HG02884 (cell line): ENCODE results near the gene STAG1.
"Not testable (repeated sequence)": the region's sequence is repeated elsewhere in the genome, so short reads cannot be mapped to it uniquely, and the experiment has no call there.

ENCODE experiments used
- ATAC-seq: cut with Tn5 transposase; IDR thresholded peaks from one replicate; pipeline ENCODE4 v1.9.1; 2021; ENCODE audit warnings: mild to moderate bottlenecking, moderate library complexity; ENCODE audit not compliant: unreplicated experiment

Gene STAG1

GRCh38 chr3:136709775-136710174 lies 42.4 kb downstream of the STAG1 start:
- not testable (repeated sequence) for ATAC-seq

GRCh38 chr3:136708333-136708985 lies 43.7 kb downstream of the STAG1 start:
- ATAC-seq = no peak

DNA sequence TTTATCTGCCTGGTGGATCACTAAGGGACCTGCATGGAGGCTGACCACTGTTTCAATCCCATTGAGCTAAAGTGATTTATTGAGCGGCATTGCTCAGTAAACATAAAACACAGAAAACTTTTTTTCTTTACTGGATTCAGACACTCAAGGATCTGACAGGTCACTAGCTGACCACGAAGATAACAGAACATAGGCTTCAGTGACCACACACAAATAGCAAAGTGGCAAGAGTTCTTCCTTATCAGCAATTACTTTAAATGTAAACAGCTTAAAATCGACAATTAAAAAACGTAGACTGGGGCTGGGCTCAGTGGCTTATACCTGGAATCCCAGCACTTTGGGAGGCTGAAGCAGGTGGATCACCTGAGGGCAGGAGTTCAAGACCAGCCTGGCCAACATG lies 48.7 kb downstream of the STAG1 start:
- no peak for ATAC-seq

- ATAC-seq = no peak
These were observed 52.8 kb downstream of the STAG1 start for GRCh38 chr3:136699271-136699828.

- no peak for ATAC-seq
These were observed 53.8 kb downstream of the STAG1 start for GRCh38 chr3:136698361-136698760.

GRCh38 chr3:136696797-136697196 lies 55.4 kb downstream of the STAG1 start:
- ATAC-seq = no peak

GRCh38 chr3:136694321-136694720 lies 57.9 kb downstream of the STAG1 start:
- ATAC-seq = no peak

- no peak for ATAC-seq
These were observed 61.6 kb downstream of the STAG1 start for GRCh38 chr3:136690599-136690998.

- no peak for ATAC-seq
These were observed 66.3 kb downstream of the STAG1 start for GRCh38 chr3:136685882-136686281.

- ATAC-seq = no peak
These were observed 69.4 kb downstream of the STAG1 start for GRCh38 chr3:136682740-136683312.

- no peak for ATAC-seq
These were observed 73.2 kb downstream of the STAG1 start for GRCh38 chr3:136678981-136679380.

DNA sequence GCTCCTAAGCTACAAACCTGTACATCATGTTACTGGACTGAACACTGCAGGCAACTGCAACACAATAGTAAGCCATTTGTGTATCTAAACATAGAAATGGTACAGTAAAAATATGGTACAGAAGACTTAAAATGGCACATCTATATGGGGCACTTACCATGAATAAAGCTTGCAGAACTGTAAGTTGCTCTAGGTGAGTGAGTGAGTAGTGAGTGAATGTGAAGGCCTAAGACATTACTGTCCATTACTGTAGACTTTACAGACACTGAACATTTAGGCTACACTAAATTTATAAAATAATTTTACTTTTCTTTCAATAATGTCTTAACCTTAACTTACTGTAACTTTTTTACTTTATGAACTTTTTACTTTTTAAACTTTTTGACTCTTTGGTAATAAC lies 76.2 kb downstream of the STAG1 start:
- ATAC-seq = no peak

GRCh38 chr3:136675150-136675858 lies 76.9 kb downstream of the STAG1 start:
- ATAC-seq = no peak

GRCh38 chr3:136672457-136672856 lies 79.7 kb downstream of the STAG1 start:
- ATAC-seq = no peak

DNA sequence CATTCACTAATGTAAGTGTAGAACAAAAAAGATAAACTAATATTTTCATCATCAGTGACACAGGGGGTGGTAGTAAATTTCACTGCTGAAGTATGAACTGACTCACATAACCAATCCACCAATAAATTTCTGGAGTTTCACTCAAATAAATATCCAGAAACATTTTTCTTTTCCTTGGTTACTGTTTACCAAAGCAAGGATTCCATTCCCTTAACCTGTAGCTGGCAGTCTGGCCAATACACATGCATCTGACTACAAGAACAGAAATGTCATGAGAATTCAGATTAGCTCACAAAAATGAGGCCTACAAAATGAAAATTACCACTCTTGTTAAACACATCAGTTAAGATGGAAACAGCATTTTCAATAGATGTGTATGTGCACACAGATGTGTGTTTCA lies 80.3 kb downstream of the STAG1 start:
- no peak for ATAC-seq

DNA sequence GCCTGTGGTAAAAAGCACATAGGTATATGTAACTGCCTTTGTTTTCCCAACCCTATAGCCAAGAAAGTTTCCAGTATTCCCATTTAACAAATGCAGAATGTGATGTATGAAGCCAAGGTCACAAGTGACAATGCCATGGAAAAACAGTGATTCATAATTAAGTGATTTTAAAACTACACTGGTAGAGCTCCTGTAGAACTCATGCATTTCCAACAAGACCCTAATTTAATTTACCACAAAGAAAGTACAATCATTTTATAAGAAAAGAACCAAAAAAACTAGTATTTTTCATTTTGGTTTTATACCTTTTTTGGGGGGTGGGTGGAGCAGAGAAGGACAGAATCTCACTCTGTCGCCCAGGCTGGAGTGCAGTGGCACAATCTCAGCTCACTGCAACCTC lies 82.0 kb downstream of the STAG1 start:
- ATAC-seq = no peak

DNA sequence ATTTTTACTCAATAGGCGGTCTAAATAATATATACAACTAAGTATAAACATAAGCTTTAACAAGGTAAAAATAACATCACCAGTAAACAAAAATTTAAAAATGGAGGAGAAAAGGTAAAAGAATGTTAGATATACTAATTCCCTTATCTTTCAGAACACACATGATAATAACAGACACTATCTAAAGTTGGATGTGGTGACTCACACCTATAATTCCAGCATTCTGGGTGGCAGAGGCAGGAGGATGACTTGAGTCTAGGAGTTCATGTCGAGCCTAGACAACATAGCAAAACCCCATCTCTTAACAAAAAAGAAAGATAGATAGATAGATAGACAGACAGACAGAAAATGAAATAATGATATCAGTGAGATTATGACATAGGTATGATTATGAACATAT lies 85.1 kb downstream of the STAG1 start:
- ATAC-seq = no peak

GRCh38 chr3:136666301-136666700 lies 85.9 kb downstream of the STAG1 start:
- not testable (repeated sequence) for ATAC-seq

DNA sequence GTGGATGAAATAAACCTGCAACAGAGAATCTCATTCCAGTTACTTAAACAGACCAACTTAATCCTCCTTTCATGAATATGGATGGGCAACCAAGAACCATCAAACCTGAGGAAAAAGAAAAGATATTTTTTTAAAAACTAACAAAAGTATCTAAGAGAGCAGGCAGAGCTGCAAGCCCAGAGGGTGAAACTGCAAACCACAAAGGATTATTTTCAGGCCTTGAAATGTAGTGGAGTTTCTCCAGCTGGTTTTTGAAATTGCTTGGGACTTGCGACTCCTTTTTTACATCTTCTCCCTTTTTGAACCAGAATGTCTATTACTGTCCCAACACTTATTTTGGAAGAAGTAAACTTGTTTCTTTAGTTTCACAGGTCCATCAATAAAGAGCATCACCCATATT lies 87.4 kb downstream of the STAG1 start:
- no peak for ATAC-seq

DNA sequence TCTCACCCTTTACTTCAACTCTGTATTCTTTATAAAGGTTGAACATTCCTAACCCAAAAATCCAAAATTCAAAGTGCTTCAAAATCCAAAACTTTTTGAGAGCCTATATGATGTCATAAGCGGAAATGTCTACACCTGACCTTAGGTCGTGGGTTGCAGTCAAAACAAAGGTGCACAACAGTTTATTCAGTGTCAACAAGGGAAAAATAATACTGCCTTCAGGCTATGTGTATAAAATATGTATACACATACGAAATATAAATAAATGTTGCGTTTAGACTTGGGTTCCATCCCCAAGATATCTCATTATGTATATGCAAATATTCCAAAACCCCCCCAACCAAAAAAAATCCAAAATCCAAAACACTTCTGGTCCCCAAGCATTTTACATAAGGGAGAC lies 90.9 kb downstream of the STAG1 start:
- ATAC-seq = no peak

GRCh38 chr3:136658946-136659682 lies 93.1 kb downstream of the STAG1 start:
- no peak for ATAC-seq
